Adipocyte (in vitro differentiated cells): Measurements from ENCODE around the gene NR0B1.

Source experiments
- DNase-seq: peaks from one replicate; pipeline ENCODE4 v3.0.0-alpha.2; 2015; ENCODE audit warnings: low read depth
- H3K27me3 ChIP-seq: replicated peaks from 2 replicates; pipeline ENCODE4 v1.7.0; 2013; ENCODE audit warnings: mild to moderate bottlenecking, low read length, moderate library complexity; ENCODE audit not compliant: control insufficient read depth, insufficient read depth
- H3K36me3 ChIP-seq: 2 replicates; pipeline ENCODE4 v1.7.0; 2013; ENCODE audit warnings: low read length, mild to moderate bottlenecking, moderate library complexity; ENCODE audit not compliant: control insufficient read depth, insufficient read depth, severe bottlenecking
- H3K4me1 ChIP-seq: 2 replicates; pipeline ENCODE4 v1.7.0; 2013; ENCODE audit warnings: mild to moderate bottlenecking, low read length, moderate library complexity; ENCODE audit not compliant: control insufficient read depth, insufficient read depth
- H3K4me3 ChIP-seq: 2 replicates; pipeline ENCODE4 v1.7.0; 2013; ENCODE audit warnings: mild to moderate bottlenecking, low read length, moderate library complexity
- H3K9ac ChIP-seq: 2 replicates; pipeline ENCODE4 v1.7.0; 2013; ENCODE audit warnings: mild to moderate bottlenecking, low read length, moderate library complexity
- H3K9me3 ChIP-seq: 2 replicates; pipeline ENCODE4 v1.7.0; 2013; ENCODE audit warnings: mild to moderate bottlenecking, low read length, moderate library complexity; ENCODE audit not compliant: control insufficient read depth

Gene NR0B1, protein sequence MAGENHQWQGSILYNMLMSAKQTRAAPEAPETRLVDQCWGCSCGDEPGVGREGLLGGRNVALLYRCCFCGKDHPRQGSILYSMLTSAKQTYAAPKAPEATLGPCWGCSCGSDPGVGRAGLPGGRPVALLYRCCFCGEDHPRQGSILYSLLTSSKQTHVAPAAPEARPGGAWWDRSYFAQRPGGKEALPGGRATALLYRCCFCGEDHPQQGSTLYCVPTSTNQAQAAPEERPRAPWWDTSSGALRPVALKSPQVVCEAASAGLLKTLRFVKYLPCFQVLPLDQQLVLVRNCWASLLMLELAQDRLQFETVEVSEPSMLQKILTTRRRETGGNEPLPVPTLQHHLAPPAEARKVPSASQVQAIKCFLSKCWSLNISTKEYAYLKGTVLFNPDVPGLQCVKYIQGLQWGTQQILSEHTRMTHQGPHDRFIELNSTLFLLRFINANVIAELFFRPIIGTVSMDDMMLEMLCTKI

DNA sequence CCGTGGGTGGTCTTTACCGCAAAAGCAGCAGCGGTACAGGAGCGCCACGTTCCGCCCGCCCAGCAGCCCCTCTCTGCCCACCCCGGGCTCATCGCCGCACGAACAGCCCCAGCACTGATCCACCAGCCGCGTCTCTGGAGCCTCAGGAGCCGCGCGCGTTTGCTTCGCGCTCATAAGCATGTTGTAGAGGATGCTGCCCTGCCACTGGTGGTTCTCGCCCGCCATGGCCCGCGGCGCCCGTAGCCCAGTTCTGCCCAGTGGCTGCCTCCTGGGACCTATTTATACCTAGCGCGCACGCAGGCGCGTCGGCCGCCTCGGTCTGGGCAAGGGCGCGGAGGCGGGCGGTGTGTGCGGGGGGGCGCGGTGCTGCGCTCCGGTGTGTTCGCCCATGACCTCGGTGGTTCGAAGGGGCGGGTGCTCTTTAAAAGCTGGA, at the start of gene NR0B1:
Gene NR0B1, minus strand, starts transcription at position 252 of the 433 bp plus-strand sequence. Its CDS starts 27 bp downstream, at position 225.
- Histone ChIP-seq H3K4me1 (no peaks in the 10 kb centered on the region), H3K9ac (no peak within 1 kb of the TSS), H3K36me3 (no peaks in the 10 kb centered on the region), H3K4me3 (peak within 1 kb of the TSS; percentile 71), H3K9me3 (no peaks in the 10 kb centered on the region), H3K27me3 (peaks cover 35% of the 10 kb centered on the region)
- peak; percentile 31 for DNase-seq

DNA sequence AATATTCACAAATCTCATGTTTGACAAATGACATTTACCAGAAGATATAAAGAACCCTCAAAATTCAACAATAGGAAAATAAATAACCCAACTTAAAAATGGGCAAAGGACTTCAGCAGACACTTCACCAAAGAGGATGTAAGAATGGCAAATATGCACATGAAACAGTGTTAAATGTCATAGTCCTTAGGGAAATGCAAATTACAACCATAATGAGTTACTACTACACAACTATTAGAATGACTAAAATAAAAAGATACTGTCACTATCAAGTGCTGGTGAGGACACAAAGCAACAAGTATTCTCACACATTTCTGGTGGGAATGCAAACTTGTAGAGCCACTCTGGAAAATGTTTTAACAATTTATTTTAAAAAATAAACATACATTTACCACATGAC, 40.8 kb upstream of the NR0B1 start:
- H3K27me3 ChIP-seq, result no peaks in the 10 kb centered on the region
- H3K9me3 ChIP-seq, result peaks cover 21% of the 10 kb centered on the region
- H3K4me3 ChIP-seq, result no peak overlapping the region
- H3K4me1 ChIP-seq, result no peaks in the 10 kb centered on the region
- H3K9ac ChIP-seq, result no peak overlapping the region
- no peak for DNase-seq
- H3K36me3 ChIP-seq, result no peaks in the 10 kb centered on the region

DNA sequence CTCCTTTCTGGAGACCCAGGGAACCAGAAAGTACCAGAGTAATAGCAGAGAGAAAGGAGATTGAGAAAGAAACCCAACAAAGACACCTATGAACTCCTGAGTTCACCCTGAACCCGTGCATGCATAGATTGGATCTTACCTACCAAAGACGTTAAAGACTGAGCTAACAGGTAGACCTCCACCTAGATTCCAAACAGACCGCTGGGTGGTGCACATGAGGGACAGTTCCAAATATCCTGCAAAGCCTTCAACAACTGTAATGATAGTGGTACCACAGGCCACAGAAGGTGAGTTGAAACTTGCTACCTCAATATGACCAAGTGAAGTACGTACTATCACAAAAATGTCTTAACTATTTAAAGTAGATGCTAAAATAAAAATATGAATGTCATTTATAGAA, 34.0 kb upstream of the NR0B1 start:
- no peak overlapping the region for H3K4me3 ChIP-seq
- peaks cover 12% of the 10 kb centered on the region for H3K27me3 ChIP-seq
- H3K9me3 ChIP-seq, result no peaks in the 10 kb centered on the region
- H3K9ac ChIP-seq, result no peak overlapping the region
- no peak for DNase-seq
- H3K4me1 ChIP-seq, result no peaks in the 10 kb centered on the region
- no peaks in the 10 kb centered on the region for H3K36me3 ChIP-seq

DNA sequence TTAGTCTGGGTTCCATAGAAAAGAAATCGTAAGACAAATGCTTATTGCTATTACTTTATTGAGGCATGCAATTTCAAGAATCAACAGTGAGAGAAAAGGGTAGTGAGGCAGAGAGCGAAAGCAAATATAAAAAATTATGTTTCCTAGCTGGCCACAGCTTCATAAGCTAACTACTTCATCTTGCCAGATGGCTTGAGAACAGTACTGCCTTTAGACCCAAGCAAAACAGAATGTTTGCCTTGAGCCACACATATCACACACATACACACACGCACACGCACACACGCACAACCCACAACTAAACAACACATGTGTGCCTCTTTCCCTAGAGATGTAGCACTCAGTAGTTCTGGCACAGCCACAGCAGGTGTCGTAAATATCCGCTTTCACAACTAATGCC, 31.6 kb upstream of the NR0B1 start:
- no peak for DNase-seq
- Histone ChIP-seq H3K4me1 (no peaks in the 10 kb centered on the region), H3K36me3 (no peaks in the 10 kb centered on the region), H3K9ac (no peak overlapping the region), H3K4me3 (no peak overlapping the region), H3K27me3 (peaks cover 16% of the 10 kb centered on the region), H3K9me3 (no peaks in the 10 kb centered on the region)

DNA sequence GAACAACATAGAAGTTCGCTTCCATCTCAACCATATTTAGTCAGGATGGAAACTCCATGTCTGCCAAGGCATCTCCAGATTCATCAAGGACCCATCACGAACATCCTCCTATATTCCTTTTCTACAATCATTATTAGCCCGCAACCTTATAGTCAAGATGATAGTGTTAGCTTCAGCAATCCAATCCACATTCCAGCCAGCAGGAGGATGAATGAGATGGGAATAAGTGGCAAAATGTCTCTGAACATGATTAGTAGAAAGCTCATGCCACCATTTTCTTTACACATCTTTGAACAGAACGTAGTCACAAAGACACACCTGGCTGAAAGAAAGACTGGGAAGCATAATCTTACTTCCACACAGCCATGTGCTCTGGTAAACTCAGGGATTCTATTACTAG, 18.6 kb upstream of the NR0B1 start:
- no peak for DNase-seq
- H3K36me3 ChIP-seq, result no peaks in the 10 kb centered on the region
- H3K4me3 ChIP-seq, result no peak overlapping the region
- no peaks in the 10 kb centered on the region for H3K9me3 ChIP-seq
- peaks cover 6% of the 10 kb centered on the region for H3K27me3 ChIP-seq
- no peaks in the 10 kb centered on the region for H3K4me1 ChIP-seq
- H3K9ac ChIP-seq, result no peak overlapping the region

DNA sequence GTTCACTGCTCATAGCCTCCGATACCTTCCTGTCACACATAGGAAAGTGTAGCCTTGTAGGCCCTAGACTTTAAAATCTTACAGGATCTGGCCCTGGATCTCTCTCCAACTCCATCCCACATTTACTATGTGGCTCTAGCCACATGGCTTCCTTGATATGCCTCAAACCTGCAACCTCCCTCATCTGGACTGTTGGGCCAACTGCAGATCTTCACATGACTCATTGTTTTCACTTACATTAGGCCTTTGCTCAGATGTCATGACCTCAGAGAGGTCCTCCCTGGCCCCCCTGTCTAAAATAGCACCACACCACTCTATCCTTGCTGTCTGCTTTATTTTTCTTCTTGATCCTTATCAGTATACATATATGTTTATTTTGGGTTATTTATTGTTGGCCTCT, 8.1 kb upstream of the NR0B1 start:
- Histone ChIP-seq H3K9me3 (no peaks in the 10 kb centered on the region), H3K36me3 (no peaks in the 10 kb centered on the region), H3K4me3 (no peak overlapping the region), H3K9ac (no peak overlapping the region), H3K4me1 (no peaks in the 10 kb centered on the region), H3K27me3 (peaks cover 10% of the 10 kb centered on the region)
- DNase-seq, result no peak

DNA sequence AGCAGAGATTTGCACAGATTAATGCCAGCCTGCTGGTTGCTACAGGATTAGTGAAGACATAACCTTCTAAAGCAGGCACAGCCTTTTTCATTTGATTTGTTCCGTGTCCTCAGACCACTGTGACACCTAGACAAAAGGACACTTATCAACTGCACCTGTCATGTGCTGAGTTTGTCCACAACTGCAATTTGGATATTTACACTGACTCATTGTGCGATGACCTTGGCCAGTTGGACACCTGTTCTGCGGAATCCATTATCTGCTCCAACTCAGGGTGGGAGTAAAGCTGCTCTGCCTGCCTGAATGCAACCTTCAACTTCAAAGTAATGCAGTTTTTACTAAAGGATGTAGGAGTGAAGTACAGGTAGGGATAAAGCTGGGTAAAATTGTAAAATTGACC, 4.1 kb upstream of the NR0B1 start:
- no peak for DNase-seq
- Histone ChIP-seq H3K9me3 (no peaks in the 10 kb centered on the region), H3K36me3 (no peaks in the 10 kb centered on the region), H3K9ac (no peak overlapping the region), H3K4me1 (no peaks in the 10 kb centered on the region), H3K27me3 (peaks cover 21% of the 10 kb centered on the region), H3K4me3 (no peak overlapping the region)

DNA sequence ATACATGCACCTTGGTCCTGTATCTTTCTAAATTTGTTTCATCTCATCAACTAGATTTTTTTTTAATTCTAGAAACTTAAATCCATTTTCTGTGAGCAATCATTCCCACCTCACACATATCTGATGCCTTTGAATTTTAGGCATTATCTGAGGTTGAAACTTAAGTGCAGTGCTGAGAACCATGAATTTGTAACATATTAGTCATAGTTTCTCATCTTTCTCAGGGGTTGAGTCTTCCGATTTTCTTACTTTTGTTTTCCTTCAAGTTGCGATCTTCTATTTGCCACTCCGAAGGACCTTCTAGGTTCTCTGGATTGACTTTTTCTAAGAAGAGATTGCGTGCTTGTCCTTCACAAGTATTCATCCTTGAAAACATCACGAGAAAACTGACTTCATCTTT, 3.7 kb upstream of the NR0B1 start:
- peak; percentile 24 for DNase-seq
- peaks cover 25% of the 10 kb centered on the region for H3K27me3 ChIP-seq
- H3K4me1 ChIP-seq, result no peaks in the 10 kb centered on the region
- no peaks in the 10 kb centered on the region for H3K9me3 ChIP-seq
- no peak overlapping the region for H3K4me3 ChIP-seq
- H3K9ac ChIP-seq, result no peak overlapping the region
- no peaks in the 10 kb centered on the region for H3K36me3 ChIP-seq

DNA sequence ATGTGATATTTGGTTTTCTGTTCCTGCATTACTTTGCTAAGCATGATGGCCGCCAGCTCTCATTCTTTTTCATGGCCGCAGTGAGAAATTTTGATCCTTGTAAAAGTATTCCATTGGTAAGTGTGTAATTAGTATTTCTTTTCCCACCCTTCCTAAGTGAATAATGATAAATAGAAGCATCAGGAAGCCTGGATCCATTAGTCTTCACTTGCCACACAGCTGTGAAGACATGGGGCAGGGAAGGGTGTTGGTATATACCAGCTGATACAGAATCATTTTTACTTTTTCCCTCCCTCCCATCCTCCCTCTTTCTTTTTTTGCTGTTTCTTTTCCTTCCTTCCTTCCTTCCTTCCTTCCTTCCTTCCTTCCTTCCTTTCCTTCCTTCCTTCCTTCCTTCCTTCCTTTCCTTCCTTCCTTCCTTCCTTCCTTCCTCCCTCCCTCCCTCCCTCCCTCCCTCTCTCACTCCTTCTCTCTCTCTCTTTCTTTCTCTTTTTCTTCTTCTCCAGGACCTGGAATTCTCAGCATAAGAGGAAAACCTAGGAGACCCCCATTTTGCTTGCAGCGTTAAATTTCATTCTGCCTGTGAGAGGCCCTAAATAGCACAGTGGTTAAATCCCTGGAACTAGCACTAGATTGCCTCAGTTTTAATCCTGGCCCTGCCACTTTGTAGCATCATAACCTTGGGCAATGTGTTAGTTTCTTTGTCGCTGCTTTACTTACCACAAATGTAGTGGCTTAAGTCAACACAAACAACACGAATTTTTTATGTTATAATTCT, 1.4 kb upstream of the NR0B1 start:
- no peaks in the 10 kb centered on the region for H3K9me3 ChIP-seq
- no peak overlapping the region for H3K4me3 ChIP-seq
- DNase-seq, result no peak
- H3K36me3 ChIP-seq, result no peaks in the 10 kb centered on the region
- no peaks in the 10 kb centered on the region for H3K4me1 ChIP-seq
- no peak overlapping the region for H3K9ac ChIP-seq
- H3K27me3 ChIP-seq, result peaks cover 35% of the 10 kb centered on the region

DNA sequence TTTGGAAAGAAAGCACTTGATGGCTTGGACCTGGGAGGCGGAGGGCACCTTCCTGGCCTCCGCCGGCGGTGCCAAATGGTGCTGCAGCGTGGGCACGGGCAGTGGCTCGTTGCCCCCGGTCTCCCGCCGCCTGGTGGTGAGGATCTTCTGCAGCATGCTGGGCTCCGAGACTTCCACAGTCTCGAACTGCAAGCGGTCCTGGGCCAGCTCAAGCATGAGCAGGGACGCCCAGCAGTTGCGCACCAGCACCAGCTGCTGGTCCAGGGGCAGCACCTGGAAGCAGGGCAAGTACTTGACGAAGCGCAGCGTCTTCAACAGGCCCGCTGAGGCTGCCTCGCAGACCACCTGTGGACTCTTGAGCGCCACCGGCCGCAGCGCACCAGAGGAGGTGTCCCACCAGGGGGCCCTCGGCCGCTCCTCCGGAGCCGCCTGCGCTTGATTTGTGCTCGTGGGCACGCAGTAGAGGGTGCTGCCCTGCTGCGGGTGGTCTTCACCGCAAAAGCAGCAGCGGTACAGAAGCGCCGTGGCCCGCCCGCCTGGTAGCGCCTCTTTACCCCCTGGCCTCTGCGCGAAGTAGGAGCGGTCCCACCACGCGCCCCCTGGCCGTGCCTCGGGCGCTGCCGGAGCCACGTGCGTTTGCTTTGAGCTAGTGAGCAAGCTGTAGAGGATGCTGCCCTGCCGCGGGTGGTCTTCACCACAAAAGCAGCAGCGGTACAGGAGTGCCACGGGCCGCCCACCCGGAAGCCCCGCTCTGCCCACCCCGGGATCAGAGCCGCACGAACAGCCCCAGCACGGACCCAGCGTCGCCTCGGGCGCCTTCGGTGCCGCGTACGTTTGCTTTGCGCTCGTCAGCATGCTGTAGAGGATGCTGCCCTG, 689 bp downstream of the NR0B1 start:
- no peaks in the 10 kb centered on the region for H3K9me3 ChIP-seq
- DNase-seq, result peak; percentile 13
- no peak overlapping the region for H3K9ac ChIP-seq
- H3K4me1 ChIP-seq, result no peaks in the 10 kb centered on the region
- peaks cover 30% of the 10 kb centered on the region for H3K27me3 ChIP-seq
- H3K4me3 ChIP-seq, result peak overlapping the region; percentile 71
- no peaks in the 10 kb centered on the region for H3K36me3 ChIP-seq

DNA sequence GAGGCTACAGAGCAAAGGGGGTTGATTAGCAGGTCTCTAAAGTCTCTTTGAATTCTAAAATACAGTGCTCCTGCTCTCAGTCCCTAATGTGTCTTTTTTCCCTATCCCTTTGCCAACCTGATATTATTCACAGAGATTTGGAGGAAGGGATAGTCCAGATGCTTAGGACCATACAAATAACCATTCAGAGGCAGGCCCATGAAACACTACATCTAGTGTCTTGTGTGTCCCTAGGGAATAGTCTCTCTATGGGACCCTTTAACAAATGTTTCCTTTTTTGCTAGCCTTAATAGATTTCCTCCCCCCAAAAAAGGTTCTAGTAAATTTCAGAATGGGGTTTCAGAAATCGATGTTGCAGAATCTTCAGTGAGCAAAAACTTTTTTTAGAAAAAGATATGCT, 1.7 kb downstream of the NR0B1 start:
- H3K9me3 ChIP-seq, result no peaks in the 10 kb centered on the region
- no peak overlapping the region for H3K9ac ChIP-seq
- H3K4me3 ChIP-seq, result no peak overlapping the region
- peaks cover 9% of the 10 kb centered on the region for H3K4me1 ChIP-seq
- DNase-seq, result no peak
- no peaks in the 10 kb centered on the region for H3K36me3 ChIP-seq
- H3K27me3 ChIP-seq, result peaks cover 26% of the 10 kb centered on the region
